ENCODE results near the gene KCNMB1.

DNA sequence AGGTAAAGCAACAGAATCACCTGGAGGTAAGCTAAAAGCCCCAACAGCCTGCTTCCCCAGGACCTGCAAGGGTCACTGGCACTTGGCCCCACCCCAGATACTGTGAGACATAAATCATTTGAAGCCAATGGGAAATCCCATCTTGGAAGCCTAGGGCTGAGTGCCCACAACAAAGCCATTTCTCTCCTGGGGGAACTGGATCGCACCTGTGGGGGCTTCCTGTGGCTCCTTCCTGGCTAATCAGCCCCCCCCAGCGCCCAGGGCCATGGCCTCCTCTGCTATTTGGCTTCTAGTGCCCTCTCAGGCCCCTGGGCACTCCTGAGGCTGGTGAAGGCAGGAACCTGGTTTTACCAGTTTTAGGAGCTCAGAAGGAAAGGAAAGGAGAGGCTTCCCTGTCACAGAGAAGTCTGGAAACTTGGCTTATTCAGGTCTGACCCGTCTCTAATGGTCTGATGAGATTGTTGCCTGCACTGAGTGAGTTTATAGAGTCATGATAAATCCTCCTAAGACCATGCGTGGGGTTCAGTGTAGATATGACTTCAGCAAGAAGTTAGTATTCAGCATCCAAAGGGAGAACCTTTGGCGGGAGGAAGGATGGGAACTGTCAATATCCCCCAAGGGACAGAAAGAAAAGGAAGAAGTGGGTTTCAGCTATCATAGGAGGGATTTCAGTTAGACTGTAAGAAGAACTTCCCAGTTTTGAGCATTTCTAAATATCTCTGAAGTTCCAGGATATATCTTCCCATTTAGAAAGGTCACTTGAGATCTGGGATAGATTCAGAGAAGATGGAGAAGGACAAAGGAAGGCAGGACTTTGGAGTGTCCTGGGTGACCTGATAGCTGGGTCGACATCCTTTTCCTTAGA, 1.2 kb downstream of the KCNMB1 start:
- TF ChIP-seq CTCF (conservative IDR thresholded peaks at IDR 0.05) (no peak), ZFX (IDR thresholded peaks at IDR 0.05) (no peak)

Data from C4-2B (cell line).